Measurements from ENCODE around the gene OSBPL2.

The OSBPL2 gene

GRCh38 chr20:62297449-62298227 lies 59.3 kb downstream of the OSBPL2 start:
- no peak for TF ChIP-seq USF1 (IDR thresholded peaks at IDR 0.05)
- no peak for TF ChIP-seq ZBTB7A (IDR thresholded peaks at IDR 0.05; ENCODE audit: low read depth)
- no peak for TF ChIP-seq RAD21 (IDR thresholded peaks at IDR 0.05; ENCODE audit: low read depth)
- TF ChIP-seq CEBPB (IDR thresholded peaks at IDR 0.05), result no peak
- no peak for TF ChIP-seq EP300 (IDR thresholded peaks at IDR 0.05; ENCODE audit: borderline replicate concordance)
- TF ChIP-seq TAF1 (IDR thresholded peaks at IDR 0.05; ENCODE audit: low read depth), result no peak
- TF ChIP-seq TCF12 (IDR thresholded peaks at IDR 0.05; ENCODE audit: low read depth), result no peak
- TF ChIP-seq NFIC (IDR thresholded peaks at IDR 0.05), result no peak
- no peak for TF ChIP-seq YY1 (IDR thresholded peaks at IDR 0.05; ENCODE audit: low read depth)
- TF ChIP-seq TEAD4 (IDR thresholded peaks at IDR 0.05), result no peak
- TF ChIP-seq MAX (IDR thresholded peaks at IDR 0.05), result no peak
- TF ChIP-seq FOXM1 (IDR thresholded peaks at IDR 0.05; ENCODE audit: borderline replicate concordance, low read depth), result no peak
- TF ChIP-seq REST (IDR thresholded peaks at IDR 0.05; ENCODE audit: low read depth), result no peak
- no peak for TF ChIP-seq EGR1 (IDR thresholded peaks at IDR 0.05)
- TF ChIP-seq CREB1 (IDR thresholded peaks at IDR 0.05; ENCODE audit: low read depth), result no peak

- TF ChIP-seq CEBPB (IDR thresholded peaks at IDR 0.05) (no peak), EGR1 (IDR thresholded peaks at IDR 0.05) (no peak), EP300 (IDR thresholded peaks at IDR 0.05; ENCODE audit: borderline replicate concordance) (no peak), ZBTB7A (IDR thresholded peaks at IDR 0.05; ENCODE audit: low read depth) (no peak), CREB1 (IDR thresholded peaks at IDR 0.05; ENCODE audit: low read depth) (no peak)
These were observed 60.4 kb downstream of the OSBPL2 start for GRCh38 chr20:62298577-62299249.

- no peak for TF ChIP-seq MAX (IDR thresholded peaks at IDR 0.05)
- no peak for TF ChIP-seq YY1 (IDR thresholded peaks at IDR 0.05; ENCODE audit: low read depth)
These were observed 61.4 kb downstream of the OSBPL2 start for GRCh38 chr20:62299666-62300236.

- TF ChIP-seq TAF1 (IDR thresholded peaks at IDR 0.05; ENCODE audit: low read depth), result no peak
- TF ChIP-seq TCF12 (IDR thresholded peaks at IDR 0.05; ENCODE audit: low read depth), result no peak
- TF ChIP-seq CREB1 (IDR thresholded peaks at IDR 0.05; ENCODE audit: low read depth), result no peak
- no peak for TF ChIP-seq EP300 (IDR thresholded peaks at IDR 0.05; ENCODE audit: borderline replicate concordance)
- no peak for TF ChIP-seq CEBPB (IDR thresholded peaks at IDR 0.05)
- no peak for TF ChIP-seq USF1 (IDR thresholded peaks at IDR 0.05)
- no peak for TF ChIP-seq NFIC (IDR thresholded peaks at IDR 0.05)
- TF ChIP-seq TEAD4 (IDR thresholded peaks at IDR 0.05), result no peak
- no peak for TF ChIP-seq YY1 (IDR thresholded peaks at IDR 0.05; ENCODE audit: low read depth)
- no peak for TF ChIP-seq RAD21 (IDR thresholded peaks at IDR 0.05; ENCODE audit: low read depth)
- no peak for TF ChIP-seq MAX (IDR thresholded peaks at IDR 0.05)
- TF ChIP-seq ZBTB7A (IDR thresholded peaks at IDR 0.05; ENCODE audit: low read depth), result no peak
These were observed 62.0 kb downstream of the OSBPL2 start for GRCh38 chr20:62300319-62300718.

- TF ChIP-seq TEAD4 (IDR thresholded peaks at IDR 0.05), result no peak
- TF ChIP-seq USF1 (IDR thresholded peaks at IDR 0.05), result no peak
- TF ChIP-seq FOXM1 (IDR thresholded peaks at IDR 0.05; ENCODE audit: borderline replicate concordance, low read depth), result no peak
- no peak for TF ChIP-seq REST (IDR thresholded peaks at IDR 0.05; ENCODE audit: low read depth)
- no peak for TF ChIP-seq CREB1 (IDR thresholded peaks at IDR 0.05; ENCODE audit: low read depth)
- TF ChIP-seq TCF12 (IDR thresholded peaks at IDR 0.05; ENCODE audit: low read depth), result no peak
- TF ChIP-seq RAD21 (IDR thresholded peaks at IDR 0.05; ENCODE audit: low read depth), result no peak
- no peak for TF ChIP-seq YY1 (IDR thresholded peaks at IDR 0.05; ENCODE audit: low read depth)
- no peak for TF ChIP-seq CEBPB (IDR thresholded peaks at IDR 0.05)
- no peak for TF ChIP-seq EGR1 (IDR thresholded peaks at IDR 0.05)
- TF ChIP-seq ZBTB7A (IDR thresholded peaks at IDR 0.05; ENCODE audit: low read depth), result no peak
These were observed 62.9 kb downstream of the OSBPL2 start for GRCh38 chr20:62301111-62301668.

All from Ishikawa (cell line).